HG02678 (cell line): ENCODE measurements around the gene DNAJC6.
"Not testable (repeated sequence)": the region's sequence is repeated elsewhere in the genome, so short reads cannot be mapped to it uniquely, and the experiment has no call there.

Source experiments
- ATAC-seq: cut with Tn5 transposase; IDR thresholded peaks from one replicate; pipeline ENCODE4 v1.9.1; 2021; ENCODE audit warnings: mild to moderate bottlenecking, moderate library complexity; ENCODE audit not compliant: unreplicated experiment

Gene DNAJC6

DNA sequence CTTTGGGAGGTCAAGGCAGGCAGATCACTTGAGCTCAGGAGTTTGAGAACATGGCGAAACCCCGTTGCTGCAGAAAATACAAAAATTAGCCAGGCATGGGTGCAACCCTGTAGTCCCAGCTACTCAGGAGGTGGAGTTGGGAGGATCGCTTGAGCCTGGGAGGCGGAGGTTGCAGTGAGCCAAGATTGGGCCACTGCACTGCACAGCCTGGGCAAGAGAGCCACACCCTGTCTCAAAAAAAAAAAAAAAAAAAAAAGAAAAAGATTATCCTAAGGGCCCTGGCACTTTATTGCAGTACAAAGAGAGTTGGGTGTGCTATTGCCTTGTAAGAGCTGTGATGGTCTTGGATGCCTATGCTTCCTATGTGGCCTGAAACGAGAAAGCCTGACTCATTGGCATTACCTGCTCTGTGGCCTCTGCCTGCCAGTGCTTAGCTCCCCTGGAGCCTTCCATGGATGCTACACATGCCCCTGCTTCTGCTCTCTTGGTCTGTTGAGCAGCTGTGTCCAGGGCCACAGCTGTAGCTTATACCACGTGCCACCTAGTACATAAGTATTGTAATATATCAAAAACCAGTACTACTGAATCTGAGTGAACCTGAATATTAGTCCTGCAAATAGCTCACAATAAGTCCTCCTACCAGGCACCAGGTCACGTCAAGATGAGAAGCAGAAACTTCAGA lies 45.8 kb downstream of the DNAJC6 start:
- ATAC-seq = no peak

GRCh38 chr1:65357291-65357960 lies 48.1 kb downstream of the DNAJC6 start:
- ATAC-seq = no peak

- ATAC-seq = no peak
Measured at GRCh38 chr1:65359888-65360287, 50.5 kb downstream of the DNAJC6 start.

GRCh38 chr1:65360648-65361047 lies 51.3 kb downstream of the DNAJC6 start:
- no peak for ATAC-seq

DNA sequence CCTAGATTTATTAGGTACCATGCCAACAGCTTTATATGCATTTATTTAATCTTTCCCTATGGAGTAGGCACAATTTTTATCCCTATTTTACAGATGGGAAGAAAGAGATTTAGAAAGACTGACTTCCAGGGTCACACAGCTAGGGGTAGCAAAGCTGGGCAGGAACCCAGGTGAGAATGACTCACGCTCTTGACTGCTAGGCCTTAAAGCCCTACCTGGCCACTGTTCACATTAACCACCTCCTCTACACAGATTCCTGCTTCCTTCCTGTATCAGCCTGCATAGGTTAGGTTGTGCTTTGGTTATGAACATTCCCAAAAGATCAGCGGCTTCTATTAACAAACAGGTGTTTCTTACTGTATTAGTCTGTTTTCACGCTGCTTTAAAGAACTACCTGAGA lies 53.2 kb downstream of the DNAJC6 start:
- ATAC-seq = no peak

DNA sequence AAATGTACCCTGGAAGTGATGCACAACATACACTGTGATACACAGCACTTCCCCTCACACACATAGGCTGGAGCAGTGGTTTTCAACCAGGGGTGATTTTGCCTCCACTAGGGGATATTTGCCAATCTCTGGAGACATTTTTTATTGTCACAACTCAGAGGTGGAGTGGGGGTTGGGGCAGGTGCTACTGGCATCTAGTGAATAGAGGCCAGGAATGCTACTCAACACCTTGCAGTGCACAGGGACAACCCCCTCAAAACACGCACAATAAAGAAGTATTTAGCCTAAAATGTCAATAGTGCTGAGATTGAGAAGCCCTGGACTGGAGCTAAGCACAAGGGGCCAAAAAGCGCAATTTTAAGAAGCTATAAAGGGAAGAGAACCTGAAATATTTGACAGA lies 54.1 kb downstream of the DNAJC6 start:
- ATAC-seq = no peak

DNA sequence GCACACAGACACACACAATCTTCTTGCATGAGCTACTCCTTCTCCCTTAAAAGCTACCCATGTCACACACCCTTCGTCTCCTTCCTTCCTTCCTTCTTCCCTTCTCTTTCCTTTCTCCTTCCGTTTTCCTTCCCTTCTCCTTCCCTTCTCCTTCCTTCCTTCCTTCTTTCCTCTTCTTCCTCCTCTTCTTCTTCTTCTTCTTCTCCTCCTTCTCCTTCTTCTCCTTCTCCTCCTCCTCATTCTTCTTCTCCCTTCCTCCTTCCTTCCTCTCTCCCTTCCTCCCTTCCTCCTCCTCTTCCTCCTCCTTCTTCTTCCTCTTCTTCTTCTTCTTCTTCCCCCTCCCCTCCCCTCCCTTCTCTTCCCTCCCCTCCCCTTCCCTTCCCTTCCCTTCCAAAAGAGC lies 59.1 kb downstream of the DNAJC6 start:
- ATAC-seq = no peak

DNA sequence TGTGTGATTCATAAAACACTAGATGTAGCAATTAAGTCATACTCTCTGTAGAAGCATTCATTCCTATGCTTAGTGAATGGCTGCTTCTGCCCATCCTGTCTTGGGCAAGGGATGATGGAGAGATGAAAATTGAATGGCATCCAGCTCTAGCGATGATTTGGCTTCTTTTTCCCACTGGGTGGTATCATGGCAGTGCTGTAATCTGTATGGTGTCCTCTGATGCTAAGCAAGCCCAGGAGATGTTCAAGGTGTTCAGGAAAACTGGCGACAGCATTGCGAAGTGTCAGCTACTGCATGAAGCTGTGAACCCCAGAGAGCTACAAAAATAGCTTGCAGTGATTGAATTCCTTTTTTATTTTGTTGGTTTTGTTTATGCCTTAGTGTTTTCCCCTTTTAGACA lies 62.2 kb downstream of the DNAJC6 start:
- ATAC-seq = no peak

DNA sequence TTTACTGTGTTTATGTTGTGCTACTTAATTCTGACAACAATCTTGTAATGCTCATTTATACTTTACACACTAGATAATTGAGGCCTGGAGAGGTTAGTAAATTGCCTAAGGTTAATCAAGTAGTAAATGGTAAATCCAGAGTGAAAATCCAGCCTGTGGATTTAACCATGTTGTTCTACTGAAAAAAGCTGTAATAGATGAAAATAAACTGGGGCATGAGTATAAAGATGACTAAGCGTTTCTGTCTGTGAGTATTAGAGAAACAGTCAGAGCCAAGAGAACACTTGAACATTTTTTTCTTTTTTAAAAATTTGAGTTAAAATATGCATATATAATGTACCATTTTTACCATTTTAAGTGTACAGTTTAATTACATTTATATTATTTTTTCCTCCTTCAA lies 63.2 kb downstream of the DNAJC6 start:
- no peak for ATAC-seq

DNA sequence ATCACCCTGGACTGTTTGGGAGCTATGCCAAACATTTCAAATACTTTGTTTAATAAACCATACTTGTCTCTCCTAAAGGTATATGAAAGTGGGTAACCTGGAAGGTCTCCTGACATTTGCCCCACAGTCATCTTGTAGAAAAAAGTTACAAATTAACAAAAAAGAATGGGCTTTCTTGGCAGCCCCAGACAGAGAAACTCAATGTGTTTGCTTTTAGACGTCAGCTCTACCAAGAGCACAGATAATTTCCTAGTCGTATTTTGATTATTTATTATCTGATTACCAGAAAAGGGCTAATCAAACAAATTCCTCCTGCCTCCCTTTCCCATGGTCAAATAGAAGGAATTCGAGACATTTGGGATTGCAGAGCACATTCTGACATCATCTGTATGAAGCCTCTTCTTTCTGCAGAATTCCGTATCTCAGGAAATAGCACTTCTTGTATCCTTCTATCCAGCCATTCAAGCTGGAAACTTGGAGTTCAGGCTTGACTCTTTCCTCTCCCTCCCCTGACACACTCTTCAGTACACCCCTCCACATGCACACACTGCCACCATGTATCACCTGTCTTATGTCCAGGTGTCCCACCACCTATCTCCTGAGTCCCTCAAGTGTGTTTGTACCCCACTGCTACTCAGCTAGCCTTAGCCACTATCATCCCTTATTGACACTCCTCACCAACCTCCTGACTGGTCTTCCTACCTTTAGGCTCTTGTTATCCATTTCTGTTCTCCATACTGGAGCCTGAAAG lies 68.3 kb downstream of the DNAJC6 start:
- ATAC-seq = no peak

GRCh38 chr1:65378247-65378946 lies 69.1 kb downstream of the DNAJC6 start:
- no peak for ATAC-seq

DNA sequence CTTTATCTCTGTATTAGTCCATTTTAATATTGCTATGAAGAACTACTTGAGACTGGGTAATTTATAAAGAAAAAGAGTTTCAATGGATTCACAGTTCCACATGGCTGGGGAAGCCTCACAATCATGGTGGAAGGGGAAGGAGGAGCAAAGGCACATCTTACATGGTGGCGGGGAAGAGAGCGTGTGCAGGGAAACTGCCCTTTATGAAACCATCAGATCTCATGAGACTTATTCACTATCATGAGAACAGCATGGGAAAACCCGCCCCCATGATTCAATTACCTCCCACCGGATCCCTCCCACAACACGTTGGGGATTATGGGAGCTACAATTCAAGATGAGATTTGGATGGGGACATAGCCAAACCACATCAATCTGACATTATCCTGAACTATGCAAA lies 75.1 kb downstream of the DNAJC6 start:
- not testable (repeated sequence) for ATAC-seq

GRCh38 chr1:65386439-65386838 lies 77.1 kb downstream of the DNAJC6 start:
- no peak for ATAC-seq

DNA sequence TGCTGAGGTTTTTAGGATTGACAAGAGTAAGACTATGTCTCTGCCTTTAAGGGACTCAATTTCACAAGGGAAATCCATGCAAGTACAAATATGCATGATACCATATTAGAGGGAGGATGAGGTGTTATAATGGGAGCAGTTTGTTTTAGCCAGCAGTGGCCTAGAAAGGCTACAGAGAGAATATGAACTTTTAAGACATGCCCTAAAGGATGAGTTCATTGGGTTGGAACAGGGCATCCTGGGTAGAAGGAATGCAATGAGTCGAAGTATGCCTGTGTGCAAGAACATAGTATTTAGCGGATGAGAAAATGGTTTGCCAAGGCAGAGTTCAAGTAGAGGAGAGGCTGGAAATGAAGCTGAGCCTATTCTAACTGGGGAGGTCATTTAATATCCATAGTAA lies 78.5 kb downstream of the DNAJC6 start:
- no peak for ATAC-seq

DNA sequence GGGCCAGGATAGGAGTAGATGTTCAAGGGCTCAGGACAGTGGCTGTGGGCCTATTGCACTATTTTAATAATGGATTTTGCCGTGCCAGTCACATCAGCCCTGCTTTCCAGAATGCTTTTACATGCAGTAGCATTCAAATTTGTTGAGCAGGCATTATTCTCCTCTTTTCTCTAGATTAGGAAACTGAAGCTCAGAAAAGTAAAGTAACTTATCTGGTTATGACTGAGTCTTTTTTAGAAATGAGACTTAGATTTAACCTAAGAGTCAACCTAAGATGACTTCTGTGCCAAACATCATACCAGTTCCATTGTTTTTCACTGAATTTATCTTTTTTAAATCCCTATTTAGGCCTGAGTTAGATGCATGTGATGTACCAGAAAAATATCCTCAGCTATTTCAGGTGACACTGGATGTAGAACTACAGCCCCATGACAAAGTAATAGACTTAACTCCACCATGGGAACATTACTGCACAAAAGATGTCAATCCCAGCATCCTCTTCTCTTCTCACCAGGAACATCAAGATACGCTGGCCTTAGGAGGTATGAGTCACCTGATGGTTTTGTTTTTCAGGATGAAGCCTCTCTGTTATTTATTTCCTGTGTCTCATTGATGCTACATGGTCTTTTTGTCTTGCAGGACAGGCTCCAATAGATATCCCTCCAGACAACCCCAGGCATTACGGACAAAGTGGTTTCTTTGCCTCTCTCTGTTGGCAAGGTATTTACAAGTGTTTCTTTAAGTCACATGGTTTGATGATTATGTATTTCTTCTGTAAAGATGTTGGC lies 79.8 kb downstream of the DNAJC6 start:
- no peak for ATAC-seq

- no peak for ATAC-seq
Measured at GRCh38 chr1:65392497-65392896, 83.2 kb downstream of the DNAJC6 start.

- peak; percentile 79 for ATAC-seq
Measured at GRCh38 chr1:65393347-65393746, 84.0 kb downstream of the DNAJC6 start.

DNA sequence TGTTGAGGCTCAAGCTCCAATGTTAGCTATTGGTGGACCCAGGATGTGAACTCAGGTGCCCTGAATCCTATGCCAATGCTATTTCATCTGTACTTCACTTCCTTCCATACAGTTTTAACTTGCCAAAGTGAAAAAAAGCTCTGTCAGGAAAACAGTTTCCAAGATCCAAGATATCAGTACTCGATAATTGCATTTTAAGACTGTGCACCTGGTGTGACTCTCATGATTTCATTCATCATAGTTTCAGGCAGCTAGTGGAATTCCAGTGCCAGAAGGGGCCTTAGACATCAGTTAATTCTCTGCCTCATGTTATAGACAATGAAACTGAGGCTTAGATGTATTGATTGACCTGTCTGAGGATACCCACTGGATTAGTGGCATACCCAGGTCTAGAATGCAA lies 84.6 kb downstream of the DNAJC6 start:
- no peak for ATAC-seq

DNA sequence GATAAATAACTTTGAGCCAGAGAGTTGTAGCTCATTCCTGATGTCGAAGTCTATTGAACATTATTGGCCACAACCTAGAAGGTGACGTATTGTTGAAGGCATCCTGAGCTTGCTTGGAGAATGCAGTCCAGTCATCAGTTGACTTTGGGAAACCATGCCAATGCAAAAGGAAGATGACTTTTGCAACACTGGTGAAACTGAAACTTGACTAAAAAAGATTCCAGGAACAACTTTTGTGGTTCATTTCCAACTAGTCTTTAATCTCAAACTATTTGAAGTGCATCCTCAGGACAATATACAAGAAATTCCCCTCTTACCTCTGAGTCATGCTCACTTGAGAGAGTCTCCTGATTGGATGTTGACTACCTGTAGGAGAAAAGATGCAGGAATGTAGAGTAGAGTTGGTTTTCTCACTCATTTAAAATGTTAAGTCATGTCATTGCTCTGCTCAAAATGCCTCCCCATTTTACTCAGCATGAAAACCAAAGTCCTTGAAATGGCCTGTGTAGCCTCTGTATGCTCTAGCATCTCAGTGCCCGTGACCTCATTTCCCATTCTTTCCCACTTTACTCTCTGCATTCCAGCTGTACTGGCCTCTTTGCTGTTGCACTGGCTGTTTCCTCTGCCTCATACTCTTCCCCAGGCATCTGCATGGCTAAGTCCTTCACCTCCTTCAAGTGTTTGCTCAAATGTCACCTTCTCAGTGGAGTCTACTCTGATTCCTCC lies 86.7 kb downstream of the DNAJC6 start:
- no peak for ATAC-seq

- ATAC-seq = no peak
Measured at GRCh38 chr1:65398083-65398482, 88.7 kb downstream of the DNAJC6 start.
